Measurements from ENCODE around the gene EEIG1.

Gene EEIG1

DNA sequence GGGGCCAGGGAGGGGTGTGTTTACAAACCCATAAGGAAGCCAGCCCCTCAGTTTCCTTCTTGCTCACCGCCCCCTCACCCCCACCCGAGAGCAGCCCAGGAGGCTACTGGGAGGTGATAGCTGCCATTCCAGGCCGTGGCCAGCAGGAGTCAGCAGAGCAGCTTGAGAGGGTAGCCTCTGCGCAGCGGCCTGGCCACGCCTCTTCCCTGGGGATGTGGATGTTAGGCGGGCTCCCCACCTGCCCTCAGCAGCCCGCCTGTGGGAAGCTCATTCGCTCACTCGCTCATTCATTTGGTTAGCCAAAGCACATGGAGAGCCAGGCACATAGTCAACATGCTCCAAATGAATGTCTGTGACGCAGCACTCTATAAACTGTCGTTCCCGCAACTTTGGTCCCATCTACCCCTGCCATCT lies 37.1 kb downstream of the EEIG1 start (continued):
- TF ChIP-seq PATZ1 (tag by site-specific recombination; IDR thresholded peaks at IDR 0.05) (peak; percentile 77), ZBTB17 (tag by site-specific recombination; IDR thresholded peaks at IDR 0.05) (peak; percentile 54), KLF8 (tag by site-specific recombination; IDR thresholded peaks at IDR 0.05) (peak; percentile 33; the same call in 1 of the 2 replicates), ZNF311 (tag by site-specific recombination; IDR thresholded peaks at IDR 0.05; ENCODE audit: borderline replicate concordance) (no peak), ZNF670 (tag by site-specific recombination; IDR thresholded peaks at IDR 0.05; ENCODE audit: low read depth) (no peak), ZNF202 (tag by site-specific recombination; IDR thresholded peaks at IDR 0.05; ENCODE audit: borderline replicate concordance) (no peak)
- TF ChIP-seq, protein P1, sequence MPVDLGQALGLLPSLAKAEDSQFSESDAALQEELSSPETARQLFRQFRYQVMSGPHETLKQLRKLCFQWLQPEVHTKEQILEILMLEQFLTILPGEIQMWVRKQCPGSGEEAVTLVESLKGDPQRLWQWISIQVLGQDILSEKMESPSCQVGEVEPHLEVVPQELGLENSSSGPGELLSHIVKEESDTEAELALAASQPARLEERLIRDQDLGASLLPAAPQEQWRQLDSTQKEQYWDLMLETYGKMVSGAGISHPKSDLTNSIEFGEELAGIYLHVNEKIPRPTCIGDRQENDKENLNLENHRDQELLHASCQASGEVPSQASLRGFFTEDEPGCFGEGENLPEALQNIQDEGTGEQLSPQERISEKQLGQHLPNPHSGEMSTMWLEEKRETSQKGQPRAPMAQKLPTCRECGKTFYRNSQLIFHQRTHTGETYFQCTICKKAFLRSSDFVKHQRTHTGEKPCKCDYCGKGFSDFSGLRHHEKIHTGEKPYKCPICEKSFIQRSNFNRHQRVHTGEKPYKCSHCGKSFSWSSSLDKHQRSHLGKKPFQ (tag by site-specific recombination; IDR thresholded peaks at IDR 0.05) = no peak

GRCh38 chr9:127943011-127943662 lies 37.7 kb downstream of the EEIG1 start:
- CTCF ChIA-PET = interaction anchor here (0.6 to 8.1 kb wide), 55 partner anchors 9 to 1527 kb away, joined by 3 to 165 read pairs (median 5); partner anchors contain the start of genes EEIG1, NAIF1, PIP5KL1 and TOR2A
- Histone ChIP-seq H3K4me1 (ENCODE audit: control insufficient read depth, insufficient read depth, low read length) (peaks cover 3% of the 10 kb centered on the region; the same call in 1 of the 2 replicates), H3K36me3 (ENCODE audit: control insufficient read depth in 2 of 2, insufficient read depth in 1 of 2, low read length in 2 of 2) (peaks cover 0 to 35% of the 10 kb centered on the region in 2 experiments; a peak in 1 of 3 replicates)

DNA sequence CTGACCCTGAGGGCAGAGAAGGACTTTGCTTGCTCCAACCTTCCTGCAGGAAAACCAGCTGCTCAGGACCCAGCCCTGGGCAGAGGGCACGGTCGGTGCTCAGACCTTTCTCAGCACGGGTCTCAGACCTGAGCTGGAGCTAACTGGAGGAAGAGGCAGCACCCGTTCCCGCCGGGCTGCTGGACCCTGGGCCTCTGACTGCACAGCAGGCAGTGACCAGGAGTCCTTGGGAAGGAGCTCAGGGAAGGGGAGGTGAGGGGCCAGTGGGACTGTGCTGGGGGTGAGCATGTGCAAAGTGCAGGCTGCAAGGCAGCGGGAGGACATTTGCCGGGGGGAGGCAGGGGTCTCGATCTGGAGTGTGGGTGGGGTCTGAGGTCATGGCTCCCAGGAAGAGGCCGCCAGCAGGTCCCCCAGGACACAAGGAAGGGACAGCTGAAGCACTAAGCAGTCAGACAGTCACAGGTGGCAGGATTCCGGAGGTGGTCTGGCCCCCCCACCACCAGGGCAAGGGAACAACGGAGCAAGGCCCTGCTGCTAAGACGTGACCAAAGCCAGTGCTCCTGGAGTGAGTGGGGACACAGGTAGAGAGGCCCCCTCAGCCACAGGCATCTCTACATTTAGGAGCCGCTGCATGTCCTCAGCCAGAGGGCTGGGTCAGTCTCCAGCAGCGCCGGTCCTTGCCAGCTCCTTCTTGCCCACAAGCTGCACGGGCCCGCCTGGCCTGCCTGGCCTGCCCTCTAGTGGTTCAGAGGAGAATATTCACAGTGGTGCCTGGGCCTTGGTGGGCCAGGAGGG lies 38.4 kb downstream of the EEIG1 start:
- Histone ChIP-seq H3K4me1 (ENCODE audit: control insufficient read depth, insufficient read depth, low read length) (peaks cover 3% of the 10 kb centered on the region; the same call in 1 of the 2 replicates), H3K4me3 (ENCODE audit: low read depth, low read length) (no peak overlapping the region), H3K9me3 (ENCODE audit: control insufficient read depth, insufficient read depth, low read depth, low read length) (no peaks in the 10 kb centered on the region), H3K36me3 (ENCODE audit: control insufficient read depth in 2 of 2, insufficient read depth in 1 of 2, low read length in 2 of 2) (peaks cover 0 to 35% of the 10 kb centered on the region in 2 experiments; a peak in 1 of 3 replicates), H3K27ac (ENCODE audit: extremely low read depth, low read depth, low read length) (no peak overlapping the region)
- ChIA-PET POLR2A (interaction anchor here (0.5 to 2.8 kb wide), 5 partner anchors 9 to 186 kb away, joined by 3 to 12 read pairs (median 3); partner anchors contain the start of gene EEIG1), CTCF (interaction anchor here (0.6 to 8.1 kb wide), 42 partner anchors 8 to 509 kb away, joined by 3 to 165 read pairs (median 5); partner anchors contain the start of genes EEIG1, PIP5KL1 and TOR2A)
- no peak for TF ChIP-seq ZEB2 (tag by site-specific recombination; IDR thresholded peaks at IDR 0.05)
- no peak for TF ChIP-seq ZNF544 (tag by site-specific recombination; IDR thresholded peaks at IDR 0.05)
- TF ChIP-seq ZNF560 (tag by site-specific recombination; IDR thresholded peaks at IDR 0.05; ENCODE audit: borderline replicate concordance) = no peak
- no peak for TF ChIP-seq KLF9 (tag by site-specific recombination; IDR thresholded peaks at IDR 0.05; ENCODE audit: low read depth)
- TF ChIP-seq ZNF404 (tag by site-specific recombination; IDR thresholded peaks at IDR 0.05) = no peak
- no peak for TF ChIP-seq ZBTB11 (tag by site-specific recombination; conservative IDR thresholded peaks at IDR 0.05; ENCODE audit: low read depth)
- peak; percentile 88 for TF ChIP-seq ZNF2 (tag by site-specific recombination; IDR thresholded peaks at IDR 0.05)
- TF ChIP-seq ZNF555 (tag by site-specific recombination; conservative IDR thresholded peaks at IDR 0.05) = no peak
- TF ChIP-seq SALL2 (tag by site-specific recombination; IDR thresholded peaks at IDR 0.05; ENCODE audit: borderline replicate concordance) = no peak
- peak; percentile 40 for TF ChIP-seq ZNF654 (tag by site-specific recombination; IDR thresholded peaks at IDR 0.05; ENCODE audit: low read depth)
- TF ChIP-seq ZFHX2 (tag by site-specific recombination; conservative IDR thresholded peaks at IDR 0.05) = peak; percentile 27; the same call in 1 of the 2 replicates
- peak; percentile 67 for TF ChIP-seq GLIS2 (tag by site-specific recombination; IDR thresholded peaks at IDR 0.05)

More at GRCh38 chr9:127943011-127943662, 37.7 kb downstream of the EEIG1 start:
- no peak overlapping the region for H3K4me3 ChIP-seq (ENCODE audit: low read depth, low read length)
- no peak overlapping the region for H3K27ac ChIP-seq (ENCODE audit: extremely low read depth, low read depth, low read length)
- POLR2A ChIA-PET = interaction anchor here (0.5 to 2.8 kb wide), 8 partner anchors 9 to 185 kb away, joined by 3 to 12 read pairs (median 4); partner anchors contain the start of gene EEIG1
- no peaks in the 10 kb centered on the region for H3K9me3 ChIP-seq (ENCODE audit: control insufficient read depth, insufficient read depth, low read depth, low read length)
- TF ChIP-seq ZNF791 (tag by site-specific recombination; IDR thresholded peaks at IDR 0.05) = no peak
- TF ChIP-seq ZNF555 (tag by site-specific recombination; conservative IDR thresholded peaks at IDR 0.05) = no peak
- TF ChIP-seq ZFP69B (tag by site-specific recombination; IDR thresholded peaks at IDR 0.05) = peak; percentile 33; the same call in 1 of the 2 replicates
- TF ChIP-seq ZNF2 (tag by site-specific recombination; IDR thresholded peaks at IDR 0.05) = peak; percentile 2; the same call in 1 of the 2 replicates
- TF ChIP-seq ZBTB7A (tag by site-specific recombination; IDR thresholded peaks at IDR 0.05; ENCODE audit: low read depth) = peak; percentile 75
- no peak for TF ChIP-seq HOXA7 (CRISPR knock-in tag; IDR thresholded peaks at IDR 0.05; ENCODE audit: borderline replicate concordance)
- 0 out of 2 replicates have a peak, but pooled peaks have one; percentile 38 for TF ChIP-seq KLF8 (tag by site-specific recombination; IDR thresholded peaks at IDR 0.05)
- no peak for TF ChIP-seq ZNF830 (tag by site-specific recombination; IDR thresholded peaks at IDR 0.05; ENCODE audit: low read depth)

Measured in HEK293 (cell line).